H1 (cell line): ENCODE results near the gene RALY. TPM values are rescaled to one million over a fixed set of nuclear protein-coding genes. Genes with fewer than 3 reads are reported as not detected.

Experiments used
- CTCF ChIA-PET: fragments of 300-600 bp; sonication (Branson Sonifier 250); formaldehyde crosslinking; loops from one replicate; lab custom pipeline; 2021; ENCODE audit not compliant: partially characterized antibody; lab: Charles Lee
- POLR2A ChIA-PET: fragments of 300-600 bp; sonication (Branson Sonifier 250); formaldehyde crosslinking; loops from one replicate; lab custom pipeline; 2021; ENCODE audit warnings: inconsistent platforms; ENCODE audit not compliant: partially characterized antibody; lab: Charles Lee
- DNase-seq, 2 experiments: peaks; one replicate each; pipeline versions ENCODE4 v3.0.0 to v3.0.0-alpha.2; 2010 to 2022; ENCODE audit warnings: low spot score in 2 of 2, low read depth in 1 of 2, mixed read lengths in 1 of 2
- FAIRE-seq: peaks from 2 replicates; lab custom pipeline; 2011; peaks lifted over from hg19 to GRCh38; lab: Jason Lieb, UNC
- H2AFZ ChIP-seq: 2 replicates; pipeline ENCODE4 v1.8.1; 2012; ENCODE audit warnings: low read length, inconsistent platforms
- H2AK5ac ChIP-seq: 2 replicates; pipeline ENCODE4 v1.6.1; 2013; ENCODE audit warnings: low read depth, low read length
- H2BK120ac ChIP-seq: replicated peaks from 2 replicates; pipeline ENCODE3; 2013; ENCODE audit warnings: low read depth, low read length, inconsistent platforms
- H2BK12ac ChIP-seq: 2 replicates; pipeline ENCODE4 v1.6.1; 2013; ENCODE audit warnings: low read depth, low read length
- H2BK15ac ChIP-seq: 2 replicates; pipeline ENCODE4 v1.6.1; 2013; ENCODE audit warnings: low read length
- H2BK20ac ChIP-seq: 2 replicates; pipeline ENCODE4 v1.6.1; 2013; ENCODE audit warnings: low read length
- H2BK5ac ChIP-seq: 2 replicates; pipeline ENCODE4 v1.6.1; 2013; ENCODE audit warnings: low read depth, low read length
- H3K14ac ChIP-seq: 2 replicates; pipeline ENCODE4 v1.6.1; 2013; ENCODE audit warnings: inconsistent platforms; ENCODE audit not compliant: insufficient read length
- H3K18ac ChIP-seq: 2 replicates; pipeline ENCODE4 v1.6.1; 2013; ENCODE audit warnings: low read length; ENCODE audit errors: extremely low read depth
- H3K23ac ChIP-seq: 2 replicates; pipeline ENCODE4 v1.6.1; 2013; ENCODE audit warnings: inconsistent platforms; ENCODE audit not compliant: insufficient read length
- H3K23me2 ChIP-seq: 2 replicates; pipeline ENCODE4 v1.6.1; 2013; ENCODE audit warnings: low read depth, low read length
- H3K27ac ChIP-seq: 2 replicates; pipeline ENCODE4 v1.6.1; 2011; ENCODE audit warnings: low read depth, low read length, inconsistent platforms
- H3K27me3 ChIP-seq, 4 experiments: replicated peaks in 1 of 4; 1 replicate in 1 of 4; 2 replicates in 3 of 4; pipeline versions ENCODE4 v1.6.1 to v1.8.1; 2011 to 2013; ENCODE audit warnings: low read length in 3 of 4, mild to moderate bottlenecking in 3 of 4, inconsistent platforms in 2 of 4, mixed read lengths in 2 of 4, moderate library complexity in 1 of 4; ENCODE audit not compliant: control insufficient read depth in 3 of 4, insufficient read depth in 3 of 4; ENCODE audit errors: extremely low read depth in 1 of 4
- H3K36me3 ChIP-seq, 4 experiments: 2 replicates each; pipeline versions ENCODE4 v1.6.1 to v1.8.1; 2011 to 2013; ENCODE audit warnings: mild to moderate bottlenecking in 4 of 4, low read length in 3 of 4, moderate library complexity in 2 of 4, control low read depth in 1 of 4, inconsistent platforms in 1 of 4; ENCODE audit not compliant: insufficient read depth in 4 of 4, control insufficient read depth in 2 of 4
- H3K4ac ChIP-seq: replicated peaks from 2 replicates; pipeline ENCODE3; 2013; ENCODE audit warnings: low read length, low read depth, mixed read lengths, inconsistent platforms; ENCODE audit not compliant: insufficient read length
- H3K4me1 ChIP-seq, 4 experiments: replicated peaks in 1 of 4; 1 replicate in 1 of 4; 2 replicates in 3 of 4; pipeline versions ENCODE4 v1.6.1 to v1.8.1; 2011 to 2013; ENCODE audit warnings: low read length in 3 of 4, inconsistent platforms in 2 of 4, mixed read lengths in 1 of 4; ENCODE audit not compliant: insufficient read depth in 4 of 4, control insufficient read depth in 3 of 4
- H3K4me2 ChIP-seq, 2 experiments: 2 replicates each; pipeline versions ENCODE4 v1.6.1 to v1.8.1; 2011 to 2013; ENCODE audit warnings: low read depth in 2 of 2, low read length in 2 of 2, control low read depth in 1 of 2, inconsistent platforms in 1 of 2, mild to moderate bottlenecking in 1 of 2; ENCODE audit not compliant: insufficient read depth in 1 of 2
- H3K4me3 ChIP-seq, 4 experiments: fragments of 200-600, 300-600 bp in 1 of 4; sonication (generic), shearing (Covaris generic), sonication (Bioruptor Twin) in 1 of 4; 2 replicates each; pipeline versions ENCODE4 v1.5.1 to v1.8.1; 2011 to 2016; ENCODE audit warnings: low read length in 4 of 4, low read depth in 3 of 4, control low read depth in 2 of 4, inconsistent platforms in 2 of 4, mild to moderate bottlenecking in 2 of 4, mixed read lengths in 1 of 4, moderate library complexity in 1 of 4; ENCODE audit not compliant: insufficient read depth in 2 of 4; ENCODE audit errors: extremely low read depth in 1 of 4
- H3K56ac ChIP-seq: replicated peaks from 2 replicates; pipeline ENCODE3; 2013; ENCODE audit warnings: low read depth, mild to moderate bottlenecking, mixed read lengths, low read length, inconsistent platforms; ENCODE audit not compliant: insufficient read length
- H3K79me1 ChIP-seq: 2 replicates; pipeline ENCODE4 v1.6.1; 2013; ENCODE audit warnings: low read depth, low read length, control low read depth
- H3K79me2 ChIP-seq, 2 experiments: 2 replicates each; pipeline versions ENCODE4 v1.6.1 to v1.8.1; 2012 to 2013; ENCODE audit warnings: low read length in 2 of 2, mild to moderate bottlenecking in 2 of 2, inconsistent platforms in 1 of 2; ENCODE audit not compliant: insufficient read depth in 2 of 2, control insufficient read depth in 1 of 2
- H3K9ac ChIP-seq, 4 experiments: replicated peaks in 1 of 4; 1 replicate in 1 of 4; 2 replicates in 3 of 4; pipeline versions ENCODE4 v1.6.1 to v1.8.1; 2011 to 2013; ENCODE audit warnings: low read depth in 3 of 4, low read length in 3 of 4, control low read depth in 2 of 4, mild to moderate bottlenecking in 2 of 4, moderate library complexity in 2 of 4, inconsistent platforms in 1 of 4; ENCODE audit errors: extremely low read depth in 1 of 4
- H3K9me3 ChIP-seq, 2 experiments: 2 replicates each; pipeline versions ENCODE4 v1.6.1 to v1.8.1; 2012 to 2013; ENCODE audit warnings: mild to moderate bottlenecking in 2 of 2, moderate library complexity in 2 of 2, control low read depth in 1 of 2, inconsistent platforms in 1 of 2, low read depth in 1 of 2, low read length in 1 of 2, mixed read lengths in 1 of 2; ENCODE audit not compliant: insufficient read depth in 2 of 2
- H4K20me1 ChIP-seq, 2 experiments: replicated peaks in 1 of 2; 2 replicates each; pipeline versions ENCODE3 to v1.8.1; 2011 to 2013; ENCODE audit warnings: inconsistent platforms in 2 of 2, low read length in 2 of 2, mild to moderate bottlenecking in 1 of 2; ENCODE audit not compliant: insufficient read depth in 2 of 2, control insufficient read depth in 1 of 2
- H4K5ac ChIP-seq: 2 replicates; pipeline ENCODE4 v1.6.1; 2013; ENCODE audit warnings: low read length, low read depth, mixed read lengths, inconsistent platforms; ENCODE audit not compliant: insufficient read length
- H4K8ac ChIP-seq: 2 replicates; pipeline ENCODE4 v1.8.0; 2013; ENCODE audit warnings: mild to moderate bottlenecking, moderate library complexity, low read length, inconsistent platforms; ENCODE audit not compliant: insufficient read depth; ENCODE audit errors: extremely low read depth
- H4K91ac ChIP-seq: replicated peaks from 2 replicates; pipeline ENCODE3; 2013; ENCODE audit warnings: low read length, mixed read lengths, inconsistent platforms; ENCODE audit not compliant: insufficient read length
- E2F6 ChIP-seq: IDR thresholded peaks from 2 replicates; pipeline ENCODE4 v1.6.1; 2012; ENCODE audit warnings: inconsistent platforms
- EZH2 ChIP-seq: fragments of 200-600 bp; sonication (generic); IDR thresholded peaks from 2 replicates; pipeline ENCODE4 v1.7.1; 2012; ENCODE audit warnings: low read depth, mild to moderate bottlenecking, moderate library complexity, low read length, inconsistent platforms; ENCODE audit not compliant: severe bottlenecking
- MAFK ChIP-seq: IDR thresholded peaks from 2 replicates; pipeline ENCODE4 v1.6.1; 2012; ENCODE audit warnings: low read depth, mild to moderate bottlenecking, improper control_type of control experiment, low read length
- NRF1 ChIP-seq: IDR thresholded peaks from 2 replicates; pipeline ENCODE4 v1.6.1; 2011; ENCODE audit warnings: mild to moderate bottlenecking, low read depth, low read length, improper control_type of control experiment
- RBBP5 ChIP-seq: IDR thresholded peaks from 2 replicates; pipeline ENCODE4 v1.7.1; 2012; ENCODE audit warnings: low read depth, mild to moderate bottlenecking, inconsistent platforms, low read length, moderate library complexity, borderline replicate concordance
- SIRT6 ChIP-seq: IDR thresholded peaks from one replicate; pipeline ENCODE4 v1.7.1; 2012; ENCODE audit warnings: low read length, inconsistent platforms
- SP1 ChIP-seq: IDR thresholded peaks from 2 replicates; pipeline ENCODE4 v1.6.1; 2011; ENCODE audit warnings: low read depth, low read length
- WGBS, 2 experiments: shearing (Covaris generic) in 1 of 2; methylation state at CpG; one replicate each; pipeline versions ENCODE4 v1.1.6 to v1.1.7; 2013 to 2015; ENCODE audit warnings: low lambda C conversion rate in 2 of 2, mixed read lengths in 2 of 2, inconsistent platforms in 1 of 2, low coverage in 1 of 2, missing lambda C conversion rate in 1 of 2; ENCODE audit not compliant: insufficient replicate concordance in 2 of 2, insufficient coverage in 1 of 2, insufficient read length in 1 of 2; ENCODE audit errors: extremely low coverage in 1 of 2, missing lambda C conversion rate in 1 of 2; 5-methylcytosine and 5-hydroxymethylcytosine counted together
- polyA plus RNA-seq, 7 experiments: library from polyadenylated mRNA; depleted of rRNA in 3 of 7; stranded (reverse) in 5 of 7; unstranded in 2 of 7; fragments of >200 nt in 5 of 7; fragments of 200-250 nt in 2 of 7; gene quantifications; 1 replicate in 5 of 7; 2 replicates in 1 of 7; 4 replicates in 1 of 7; pipeline versions ENCODE4 v1.2.1 to v1.2.3, GENCODE V29; 2011 to 2013; ENCODE audit warnings: missing spikeins in 2 of 7, mixed read lengths in 2 of 7
- total RNA-seq: library from RNA; stranded (reverse); fragmentation: NEBNext Ultra II Directional; extraction: Animal tissue kit (Norgen Biotek cat#: 25700); gene quantifications from 2 replicates; pipeline ENCODE4 v1.2.1, GENCODE V29; 2021

Gene RALY
- total and polyA plus RNA-seq, 2 of the 8 experiments (the other 6 are each of a cell fraction or from before 2014, with no cell fraction given): 133 to 148 TPM

- WGBS, 2 experiments: 84% methylated on average over 3 of the region's 3 CpGs; no CpG with 5 or more reads in 1 of the 2 experiments
- no peak overlapping the region for H3K4me3 ChIP-seq
- no peak overlapping the region for H3K4me2 ChIP-seq
- H3K27ac ChIP-seq: no peak overlapping the region
- H4K20me1 ChIP-seq: peaks cover 6 to 21% of the 10 kb centered on the region in 2 experiments
- ChIA-PET POLR2A (no interaction called here), CTCF (interaction anchor here (0.6 to 4.6 kb wide), 6 partner anchors 12 to 274 kb away, joined by 3 to 78 read pairs (median 20); no protein-coding TSS in a partner anchor)
- no peaks in the 10 kb centered on the region for H3K23me2 ChIP-seq
- DNase-seq (no peak), FAIRE-seq (no peak)
- no peak overlapping the region for H2BK120ac ChIP-seq
- H2BK5ac ChIP-seq: no peak overlapping the region
- no peaks in the 10 kb centered on the region for H3K9me3 ChIP-seq
- H4K91ac ChIP-seq: no peak overlapping the region
- no peaks in the 10 kb centered on the region for H3K27me3 ChIP-seq
- H3K9ac ChIP-seq: no peak overlapping the region
- H4K5ac ChIP-seq: no peak overlapping the region
- H3K36me3 ChIP-seq: no peaks in the 10 kb centered on the region
- no peak overlapping the region for H3K18ac ChIP-seq
- H3K4me1 ChIP-seq: peaks cover 0 to 9% (median 5%) of the 10 kb centered on the region in 4 experiments; a peak in 5 of 7 replicates
- no peak overlapping the region for H2BK15ac ChIP-seq
- no peak overlapping the region for H2AFZ ChIP-seq
- no peaks in the 10 kb centered on the region; the same call in 1 of the 2 replicates for H3K79me1 ChIP-seq
- H4K8ac ChIP-seq: no peak overlapping the region
- H3K79me2 ChIP-seq: peaks cover 0 to 25% of the 10 kb centered on the region in 2 experiments; a peak in 1 of 4 replicates
- no peak overlapping the region for H3K56ac ChIP-seq
- H3K14ac ChIP-seq: no peak overlapping the region
- no peak overlapping the region for H3K23ac ChIP-seq
- no peak for TF ChIP-seq SIRT6
- TF ChIP-seq RBBP5: no peak
- no peak for TF ChIP-seq EZH2
- no peak for TF ChIP-seq SP1
- no peak for TF ChIP-seq E2F6
- no peak for TF ChIP-seq NRF1
- TF ChIP-seq MAFK: no peak
- no peak overlapping the region for H3K4ac ChIP-seq
- no peak overlapping the region for H2BK20ac ChIP-seq
- H2AK5ac ChIP-seq: no peak overlapping the region
- no peak overlapping the region for H2BK12ac ChIP-seq
Measured at GRCh38 chr20:34066476-34067090, 72.9 kb downstream of the RALY start.
